Neural cell (in vitro differentiated cells): ENCODE data around the gene SP3.

Source experiments
- CTCF ChIP-seq: fragments of 450-650 bp; IDR thresholded peaks from 2 replicates; pipeline ENCODE4 v1.5.1; 2014; ENCODE audit warnings: antibody characterized with exemption, mild to moderate bottlenecking, moderate library complexity; ENCODE audit not compliant: poor library complexity, severe bottlenecking
- POLR2AphosphoS5 ChIP-seq: IDR thresholded peaks from 2 replicates; pipeline ENCODE4 v1.6.1; 2012
- RAD21 ChIP-seq: fragments of 450-650 bp; conservative IDR thresholded peaks from 2 replicates; pipeline ENCODE4 v1.6.1; 2014; ENCODE audit warnings: antibody characterized with exemption, mild to moderate bottlenecking, moderate library complexity

- no peak for TF ChIP-seq CTCF
- no peak for TF ChIP-seq POLR2AphosphoS5
- TF ChIP-seq RAD21, result no peak
Measured at GRCh38 chr2:174005801-174006419, 40.7 kb upstream of the SP3 start.
